Colon (tissue), 2 donors: ENCODE data around the gene LRRC27.

Experiments
- FAIRE-seq: peaks from 2 replicates; lab custom pipeline; 2012; peaks lifted over from hg19 to GRCh38; lab: Jason Lieb, UNC
- donor health status: control.
- donor health status: control.

Gene LRRC27

GRCh38 chr10:132402781-132403241 lies 70.8 kb downstream of the LRRC27 start:
- no peak for FAIRE-seq

DNA sequence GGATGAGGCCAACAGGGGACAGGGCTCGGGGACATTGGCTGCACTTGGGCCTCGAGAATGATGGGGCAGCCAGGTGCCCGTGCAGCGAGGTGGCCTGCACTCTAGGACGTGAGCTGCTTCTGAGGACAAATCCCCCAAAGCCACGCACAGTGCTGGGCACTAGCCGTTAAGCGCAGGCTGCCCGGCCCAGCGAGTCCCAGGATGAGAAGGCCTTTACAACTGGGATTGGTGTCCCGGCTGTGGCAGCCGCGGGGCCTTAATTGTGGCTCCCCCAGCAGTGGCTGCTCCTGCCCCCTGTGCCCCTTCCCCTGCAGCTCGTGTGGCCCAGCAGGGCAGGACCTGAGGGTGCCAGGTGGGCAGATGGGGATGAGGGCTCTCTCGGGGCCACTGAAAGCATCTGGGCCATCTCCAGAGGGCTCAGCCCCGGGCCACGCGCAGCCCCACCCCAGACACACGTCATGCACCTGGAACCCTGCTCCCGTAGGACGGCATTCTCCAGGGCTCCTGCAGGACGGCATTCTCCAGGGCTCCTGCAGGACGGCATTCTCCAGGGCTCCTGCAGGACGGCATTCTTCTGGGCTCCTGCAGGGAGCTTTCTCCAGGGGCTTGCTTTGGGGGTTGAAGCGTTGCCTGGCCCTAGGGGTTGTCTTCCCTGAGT lies 71.6 kb downstream of the LRRC27 start:
- no peak for FAIRE-seq

GRCh38 chr10:132404169-132404880 lies 72.3 kb downstream of the LRRC27 start:
- FAIRE-seq = no peak

DNA sequence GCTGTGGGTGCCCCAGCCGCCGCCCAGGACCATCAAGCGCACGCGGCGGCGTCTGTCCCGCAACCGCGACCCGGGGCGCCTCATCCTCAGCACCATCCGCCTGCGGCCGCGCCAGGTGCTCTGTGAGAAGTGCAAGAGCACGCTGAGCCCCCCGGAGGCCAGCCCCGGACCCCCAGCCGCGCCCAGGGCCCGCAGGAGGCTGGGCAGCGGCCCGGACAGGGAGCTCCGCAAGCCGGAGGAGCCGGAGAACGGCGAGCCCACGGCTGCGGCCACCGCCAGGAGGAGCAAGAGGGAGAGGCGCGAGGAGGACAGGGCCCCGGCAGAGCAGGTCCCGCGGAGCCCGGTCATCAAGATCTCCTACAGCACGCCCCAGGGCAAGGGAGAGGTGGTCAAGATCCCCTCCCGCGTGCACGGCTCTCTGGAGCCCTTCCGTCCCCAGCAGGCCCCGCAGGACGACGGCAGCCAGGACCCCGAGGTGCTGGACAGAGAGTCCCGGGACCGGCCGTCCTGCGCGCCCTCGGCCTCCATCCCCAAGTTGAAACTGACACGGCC lies 73.0 kb downstream of the LRRC27 start:
- no peak for FAIRE-seq

DNA sequence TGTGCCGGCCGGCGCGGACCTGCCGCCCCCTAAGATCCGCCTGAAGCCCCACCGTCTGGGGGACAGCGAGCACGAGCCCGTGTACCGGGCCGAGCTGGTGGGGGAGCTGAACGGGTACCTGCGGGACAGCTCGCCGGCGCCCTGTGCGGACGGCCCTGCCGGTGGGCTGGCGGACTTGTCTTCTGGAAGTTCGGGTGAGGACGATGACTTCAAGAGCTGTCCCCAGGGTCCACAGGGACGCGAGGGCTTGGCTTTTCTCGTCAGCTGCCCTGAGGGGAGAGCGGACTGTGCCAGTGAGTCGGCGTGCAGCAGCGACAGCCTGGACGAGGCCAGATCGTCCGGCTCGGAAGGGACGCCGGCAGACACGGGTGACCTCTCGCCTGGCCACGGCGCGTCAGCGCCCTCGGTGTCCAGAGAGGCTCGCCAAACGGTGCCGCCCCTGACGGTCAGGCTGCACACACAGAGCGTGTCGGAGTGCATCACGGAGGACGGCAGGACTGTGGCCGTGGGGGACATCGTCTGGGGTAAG lies 73.5 kb downstream of the LRRC27 start:
- no peak for FAIRE-seq

GRCh38 chr10:132406181-132406580 lies 74.2 kb downstream of the LRRC27 start:
- no peak for FAIRE-seq

DNA sequence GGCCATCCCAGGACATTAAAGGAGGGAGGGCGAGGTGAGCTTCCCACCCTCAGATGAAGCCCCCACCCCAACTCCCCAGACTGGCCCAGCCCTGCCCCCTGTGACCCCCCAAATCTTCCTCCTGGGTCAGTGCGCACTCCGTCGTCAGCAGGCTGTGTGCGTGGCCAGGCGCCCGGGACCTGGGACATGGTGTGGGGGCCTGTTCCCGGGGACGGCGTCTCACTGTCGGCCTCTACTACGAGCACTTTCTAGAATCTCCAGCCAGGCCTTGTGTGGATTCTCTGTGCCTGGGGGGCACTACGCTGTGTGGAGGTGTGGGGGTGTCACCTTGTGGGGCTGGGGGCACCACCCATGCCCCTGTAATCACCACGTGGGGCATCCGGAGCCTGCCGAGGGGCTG lies 74.8 kb downstream of the LRRC27 start:
- FAIRE-seq = no peak

DNA sequence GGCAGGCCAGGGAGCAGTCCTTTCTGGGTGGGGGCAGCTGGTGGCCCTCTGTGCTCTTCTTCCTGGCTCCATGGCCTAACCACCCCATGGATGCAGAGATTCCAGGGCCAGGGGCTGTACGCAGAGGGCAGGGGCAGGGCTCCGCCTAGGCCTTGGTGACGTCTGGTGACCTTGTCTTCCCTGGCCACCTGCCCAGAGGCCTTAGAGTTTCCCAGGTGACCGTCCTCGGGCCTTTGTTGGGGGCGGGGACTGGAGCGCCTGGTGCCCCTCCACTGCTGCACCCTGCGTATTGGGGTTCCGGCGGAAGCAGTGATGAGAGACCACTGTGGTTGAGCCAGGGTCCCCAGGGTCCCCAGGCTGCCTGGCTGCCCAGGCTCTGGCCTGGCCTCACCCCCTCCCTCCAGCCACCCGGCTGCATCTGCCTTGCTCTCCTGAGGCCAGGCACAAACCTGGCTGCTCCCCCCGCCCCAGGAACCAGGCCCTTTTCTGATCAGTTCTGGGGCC lies 75.3 kb downstream of the LRRC27 start:
- FAIRE-seq = no peak

DNA sequence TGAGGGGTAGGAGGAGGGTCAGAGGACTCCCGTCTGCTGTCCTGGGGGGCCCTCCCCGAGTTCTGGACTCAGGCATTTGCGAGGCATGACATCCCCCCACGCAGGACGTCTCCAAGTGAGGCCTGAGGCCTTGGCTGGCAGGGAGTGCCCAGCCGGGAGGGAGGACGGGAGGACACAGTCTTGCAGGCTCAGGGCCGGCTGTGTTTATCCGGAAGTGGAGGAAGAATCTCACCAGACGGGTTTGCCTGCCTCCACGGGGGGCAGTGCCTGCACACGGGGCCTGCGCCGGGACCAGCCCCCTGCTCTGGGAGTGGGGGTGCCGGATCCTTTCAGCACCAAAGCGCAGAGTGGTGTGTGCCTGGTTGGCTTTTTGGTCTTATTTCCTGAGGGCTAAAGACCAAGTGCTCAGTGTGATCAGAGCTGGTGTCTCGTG lies 75.9 kb downstream of the LRRC27 start:
- no peak for FAIRE-seq

DNA sequence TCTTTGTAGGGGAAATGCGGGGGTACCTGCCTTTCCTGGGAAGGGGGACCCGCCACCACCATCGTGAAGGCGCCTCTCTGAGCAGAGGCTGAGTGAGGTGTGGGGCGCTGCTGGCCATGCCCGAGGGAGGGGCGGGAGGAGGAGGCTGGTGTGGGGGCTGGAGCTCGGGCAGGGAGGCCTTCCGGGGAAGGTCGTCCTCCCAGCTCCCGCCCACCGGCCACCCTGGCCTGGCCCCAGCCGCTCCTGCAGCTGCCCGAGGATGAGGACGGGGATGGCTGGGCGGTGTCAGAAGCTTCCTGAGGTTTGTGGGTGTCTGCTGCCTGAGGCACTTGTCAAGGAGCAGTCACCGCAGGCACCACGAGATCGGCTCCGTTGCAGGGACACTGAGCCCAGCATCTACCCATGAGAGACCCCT lies 76.4 kb downstream of the LRRC27 start:
- no peak for FAIRE-seq

DNA sequence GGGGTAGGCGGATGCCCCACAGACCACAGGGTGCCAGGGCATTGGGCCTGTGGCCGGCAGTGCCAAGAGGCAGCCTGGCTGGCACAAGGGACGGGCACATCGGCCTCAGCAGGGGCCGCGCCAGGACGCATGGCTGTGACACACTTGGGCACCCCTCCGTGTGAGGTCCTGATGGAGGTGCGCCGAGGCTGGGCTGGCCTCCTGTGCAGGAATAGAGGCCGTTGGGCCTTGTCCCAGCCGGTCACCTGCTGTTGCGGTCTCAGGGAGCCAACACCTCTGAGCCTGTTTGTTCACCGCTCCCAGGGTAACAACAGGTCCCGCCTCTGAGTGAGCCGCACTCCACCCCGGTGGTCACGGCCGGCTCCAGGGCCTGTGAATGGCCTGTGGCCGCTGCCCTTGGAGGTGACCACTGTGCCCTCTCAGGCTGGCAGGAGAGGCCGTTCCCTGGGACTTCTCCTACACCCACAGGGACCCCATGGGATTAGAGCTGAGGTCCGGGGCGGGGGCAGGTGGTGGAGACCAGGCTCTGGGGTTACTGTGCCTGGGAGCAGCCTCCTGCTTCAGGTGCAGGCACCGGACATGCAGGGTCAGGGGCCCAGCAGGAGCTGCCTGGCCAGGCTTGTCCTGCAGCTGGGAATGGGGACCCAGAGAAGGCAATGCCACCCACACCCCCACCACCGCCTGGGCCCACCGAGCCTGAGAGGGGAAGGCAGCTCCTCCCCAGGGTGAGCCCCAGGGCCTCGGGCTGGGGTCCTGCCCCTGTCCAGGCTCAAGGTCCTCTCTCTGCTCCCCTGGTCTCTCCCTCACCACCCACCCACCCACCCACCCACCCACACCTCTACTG lies 77.1 kb downstream of the LRRC27 start:
- FAIRE-seq = no peak

- no peak for FAIRE-seq
Observed at GRCh38 chr10:132409667-132410028, 77.7 kb downstream of the LRRC27 start.

- FAIRE-seq = no peak
Observed at GRCh38 chr10:132410056-132410778, 78.2 kb downstream of the LRRC27 start.

DNA sequence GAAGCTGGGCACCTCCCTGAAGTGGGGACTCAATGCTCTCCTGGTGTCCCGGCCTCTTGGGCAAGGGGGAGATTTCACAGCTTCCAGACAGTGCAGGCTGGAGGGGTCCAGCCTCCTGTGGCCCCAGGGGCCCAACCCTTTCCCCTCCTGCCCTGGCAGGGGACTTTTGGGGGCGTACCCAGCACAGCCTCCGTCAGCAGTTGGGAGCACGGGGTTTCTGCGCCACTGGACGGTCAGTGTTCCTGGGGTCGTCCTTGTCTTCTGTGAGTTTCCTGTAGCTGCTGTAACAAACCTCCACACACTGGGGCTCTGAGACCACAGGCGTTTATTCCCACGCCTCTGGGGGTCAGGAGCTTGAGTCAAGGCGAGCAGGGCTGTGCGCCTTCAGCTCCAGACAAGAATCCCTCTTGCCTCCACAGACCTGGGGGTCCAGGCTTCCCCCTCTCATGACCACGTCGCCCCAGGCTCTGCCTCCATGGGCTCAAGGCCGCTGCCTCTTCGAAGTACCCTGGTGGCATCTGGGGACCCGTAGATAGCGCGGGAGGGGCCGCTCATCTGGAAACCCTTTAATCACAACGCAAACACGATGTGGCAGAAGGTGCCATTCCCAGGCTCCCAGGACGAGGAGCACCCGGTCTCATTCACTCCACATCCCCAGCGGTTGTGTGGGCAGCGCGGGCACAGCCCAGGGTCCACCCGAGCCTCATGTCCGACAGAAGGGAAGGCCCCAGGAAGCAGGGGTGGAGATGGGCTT lies 79.0 kb downstream of the LRRC27 start:
- no peak for FAIRE-seq

DNA sequence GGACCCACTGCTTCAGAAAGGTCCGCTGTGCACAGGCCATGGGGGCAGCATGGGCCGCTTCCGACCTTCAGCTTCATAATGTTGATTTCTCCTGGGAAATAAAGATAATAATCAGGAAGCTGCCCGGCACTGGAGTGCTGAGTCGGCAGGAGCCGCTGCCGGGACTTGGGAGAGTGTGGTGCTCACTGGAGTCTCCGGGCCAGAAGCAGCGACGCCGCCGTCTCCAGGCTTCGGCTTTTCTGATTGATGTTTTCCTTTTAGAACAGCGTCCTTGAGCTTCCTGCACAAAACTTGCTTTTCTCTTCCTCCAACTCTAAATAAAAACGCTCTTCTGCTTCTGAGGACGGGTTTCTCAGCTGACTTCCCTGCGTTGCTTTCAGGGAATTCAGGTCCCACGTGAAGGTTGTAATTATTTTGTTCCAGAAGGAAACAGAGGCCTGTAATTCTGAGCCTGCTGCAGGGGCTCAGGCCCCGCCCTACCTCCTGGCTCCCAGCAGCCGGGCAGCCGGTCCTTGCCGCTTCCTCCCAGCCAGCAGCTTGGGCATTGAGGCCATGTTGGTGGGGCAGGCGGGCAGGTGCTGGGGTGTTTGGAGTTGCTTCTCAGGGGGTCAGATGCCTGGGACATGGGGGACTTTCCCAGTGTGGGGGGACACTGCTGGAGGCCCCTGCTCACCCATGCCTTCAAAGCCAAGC lies 79.7 kb downstream of the LRRC27 start:
- FAIRE-seq = no peak

DNA sequence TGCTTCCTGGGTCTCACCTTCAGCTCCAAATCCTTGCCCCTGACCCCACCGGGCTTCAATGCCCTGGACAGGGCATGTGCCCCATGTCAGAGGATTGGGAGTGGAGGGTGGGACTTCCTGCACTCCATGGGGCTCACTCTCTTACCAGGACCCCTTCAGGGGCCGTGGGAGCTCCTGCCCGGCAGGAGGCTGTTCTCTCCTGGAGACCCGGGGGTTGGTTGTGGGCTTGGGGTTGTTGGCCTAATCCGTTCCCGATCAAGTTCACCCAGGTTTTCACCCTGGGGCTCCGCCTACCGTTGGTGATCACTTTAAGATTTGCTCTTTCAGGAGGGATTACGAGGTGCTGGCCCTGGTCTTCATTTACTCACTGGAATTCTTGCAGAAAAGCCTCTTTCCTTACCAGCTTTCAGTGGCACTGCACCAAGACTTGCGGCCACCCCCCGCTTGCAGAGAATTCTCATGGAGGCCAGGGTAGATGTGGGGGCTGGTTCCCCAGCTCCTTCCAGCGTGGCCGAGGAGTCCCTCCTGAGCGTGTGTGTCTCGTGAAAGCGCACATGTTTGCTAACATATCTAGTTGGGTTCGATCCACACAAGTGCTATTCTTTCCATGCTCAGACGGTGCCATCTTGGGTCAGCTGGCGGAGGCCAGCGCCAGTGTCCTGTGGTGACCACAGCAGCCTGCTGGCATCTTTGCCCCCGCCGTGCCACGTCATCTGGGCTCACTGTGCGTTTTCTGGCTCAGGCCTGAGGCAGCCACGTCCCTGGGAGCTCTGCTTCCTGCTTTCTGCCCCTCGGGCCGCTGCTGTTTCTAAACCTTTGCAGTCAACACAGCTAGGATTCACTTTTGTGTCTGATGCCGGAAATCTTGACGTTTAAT lies 80.6 kb downstream of the LRRC27 start:
- FAIRE-seq = no peak

DNA sequence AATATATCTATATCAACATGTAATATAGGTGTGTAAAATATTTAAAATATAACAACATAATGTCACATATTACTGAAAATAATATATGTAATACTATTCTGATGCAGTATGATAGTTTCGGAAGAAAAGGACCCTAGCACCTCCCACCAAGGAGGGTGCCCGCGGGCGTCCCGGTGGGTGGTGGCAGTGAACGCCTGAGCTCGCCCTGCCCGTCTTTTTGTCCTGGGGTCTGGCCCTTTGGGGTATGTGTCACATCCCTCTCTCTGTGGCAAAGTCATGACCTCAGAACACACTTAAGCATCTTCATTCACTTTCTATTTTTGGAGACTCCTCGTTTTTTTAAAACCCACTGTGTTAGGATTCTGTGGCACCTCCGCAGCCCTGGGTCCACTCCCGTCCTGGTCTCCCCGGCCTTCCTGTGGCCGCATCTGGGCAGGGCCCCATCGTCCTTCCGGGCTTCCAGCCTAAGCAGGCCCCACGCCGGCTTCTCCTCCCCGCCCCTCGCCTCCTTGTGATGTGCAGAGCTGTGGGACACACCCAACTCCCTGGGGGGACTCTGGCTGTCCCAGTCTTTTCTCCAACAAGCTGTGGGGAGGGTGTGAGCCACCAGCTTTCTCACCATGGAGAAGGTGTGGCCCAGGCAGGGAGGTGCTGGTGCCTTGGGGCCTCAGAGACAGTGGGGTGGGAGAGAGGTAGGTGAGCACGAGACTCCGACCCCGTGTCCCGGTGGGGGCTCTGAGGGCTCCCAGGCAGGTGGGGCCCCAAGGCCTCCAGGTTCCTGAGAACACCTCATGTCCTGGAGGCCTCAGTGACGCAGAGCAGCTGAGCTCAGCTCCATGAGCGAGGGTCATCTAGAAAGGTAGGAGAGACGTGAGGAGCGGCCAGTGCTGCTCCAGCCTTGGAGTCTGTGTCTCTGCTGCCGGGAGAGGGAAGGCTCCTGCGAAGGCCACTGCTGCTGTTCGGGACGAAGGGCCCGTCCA lies 81.5 kb downstream of the LRRC27 start:
- no peak for FAIRE-seq
